ENCODE measurements around the gene CARMIL1. TPM values are rescaled to one million over a fixed set of nuclear protein-coding genes. Genes with fewer than 3 reads are reported as not detected.

The CARMIL1 gene
- total RNA-seq, 2 experiments from 2014 or later: 3.6 to 4.1 TPM

DNA sequence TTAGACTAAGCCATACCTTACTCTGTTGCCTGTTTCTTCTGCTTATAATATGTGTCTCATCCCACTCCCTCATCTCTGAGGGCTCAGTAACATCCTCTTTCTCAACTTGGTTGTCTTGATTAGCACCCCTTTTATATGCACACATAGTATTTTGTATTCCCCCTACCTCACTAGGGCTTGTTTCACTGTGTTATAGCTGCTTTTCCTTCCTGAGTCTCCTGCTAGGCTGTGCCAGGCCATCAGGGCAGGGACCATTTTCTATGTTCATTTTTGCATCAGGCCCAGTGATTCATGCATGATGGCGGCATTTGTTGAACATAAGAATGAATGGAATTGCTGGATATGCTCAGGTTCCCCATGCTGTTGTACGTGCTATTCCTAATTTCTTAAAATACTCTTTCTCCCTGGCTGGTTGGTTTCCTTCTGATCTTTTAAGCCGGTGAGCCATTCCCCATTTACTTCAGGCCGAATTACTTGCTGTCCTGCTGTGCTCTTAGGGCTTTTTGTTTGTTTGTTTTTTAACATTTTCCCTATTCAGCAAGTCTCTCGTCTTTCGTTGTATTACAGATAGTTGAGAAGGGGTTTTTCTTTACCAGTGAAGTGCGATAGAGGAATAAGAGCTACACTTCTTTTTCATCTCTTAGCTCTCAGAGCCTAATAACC, 183.2 kb downstream of the CARMIL1 start:
- Mint-ChIP-seq H3K27me3 (no peaks in the 10 kb centered on the region), H3K9me3 (no peaks in the 10 kb centered on the region), H3K4me3 (no peak overlapping the region), H3K4me1 (ENCODE audit: low read depth) (peaks cover 2% of the 10 kb centered on the region), H3K27ac (no peak overlapping the region), H3K36me3 (ENCODE audit: low read depth) (no peaks in the 10 kb centered on the region)
- ATAC-seq (no peak), DNase-seq (no peak)
- intact Hi-C loops (cut with micrococcal nuclease): no loop called here
- TF ChIP-seq, protein P1, sequence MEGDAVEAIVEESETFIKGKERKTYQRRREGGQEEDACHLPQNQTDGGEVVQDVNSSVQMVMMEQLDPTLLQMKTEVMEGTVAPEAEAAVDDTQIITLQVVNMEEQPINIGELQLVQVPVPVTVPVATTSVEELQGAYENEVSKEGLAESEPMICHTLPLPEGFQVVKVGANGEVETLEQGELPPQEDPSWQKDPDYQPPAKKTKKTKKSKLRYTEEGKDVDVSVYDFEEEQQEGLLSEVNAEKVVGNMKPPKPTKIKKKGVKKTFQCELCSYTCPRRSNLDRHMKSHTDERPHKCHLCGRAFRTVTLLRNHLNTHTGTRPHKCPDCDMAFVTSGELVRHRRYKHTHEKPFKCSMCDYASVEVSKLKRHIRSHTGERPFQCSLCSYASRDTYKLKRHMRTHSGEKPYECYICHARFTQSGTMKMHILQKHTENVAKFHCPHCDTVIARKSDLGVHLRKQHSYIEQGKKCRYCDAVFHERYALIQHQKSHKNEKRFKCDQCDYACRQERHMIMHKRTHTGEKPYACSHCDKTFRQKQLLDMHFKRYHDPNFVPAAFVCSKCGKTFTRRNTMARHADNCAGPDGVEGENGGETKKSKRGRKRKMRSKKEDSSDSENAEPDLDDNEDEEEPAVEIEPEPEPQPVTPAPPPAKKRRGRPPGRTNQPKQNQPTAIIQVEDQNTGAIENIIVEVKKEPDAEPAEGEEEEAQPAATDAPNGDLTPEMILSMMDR (IDR thresholded peaks at IDR 0.05): no peak
- ChIA-PET CTCF (interaction anchor here (1.4 kb wide), 1 partner anchor 28 kb away, joined by 5 read pairs; no protein-coding TSS in a partner anchor), POLR2A (no interaction called here)

DNA sequence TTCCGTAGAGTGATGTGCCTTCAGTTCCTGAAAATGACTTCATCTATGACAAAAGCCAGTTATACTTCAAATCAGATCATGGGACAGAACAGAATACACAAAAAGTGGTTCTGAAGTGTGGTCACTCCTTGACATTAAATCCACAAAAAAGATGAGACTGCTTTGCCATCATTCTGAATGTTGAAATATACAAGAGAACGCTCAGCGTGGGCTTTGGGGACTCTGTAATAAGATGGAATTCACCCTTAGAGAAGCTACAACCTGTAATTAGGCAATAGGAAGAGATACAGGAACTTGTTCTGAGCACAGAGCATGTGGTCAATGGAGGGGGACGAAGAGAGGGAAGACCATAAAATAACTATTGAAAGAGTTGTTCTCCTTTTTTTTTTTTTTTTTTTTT, 184.3 kb downstream of the CARMIL1 start:
- no peak overlapping the region for H3K27ac Mint-ChIP-seq
- ChIA-PET CTCF (no interaction called here), POLR2A (no interaction called here)
- intact Hi-C loops (cut with micrococcal nuclease): no loop called here
- DNase-seq: no peak
- no peaks in the 10 kb centered on the region for H3K27me3 Mint-ChIP-seq
- ATAC-seq: no peak
- no peaks in the 10 kb centered on the region for H3K36me3 Mint-ChIP-seq (ENCODE audit: low read depth)
- TF ChIP-seq, protein P1 (IDR thresholded peaks at IDR 0.05): no peak
- no peaks in the 10 kb centered on the region for H3K9me3 Mint-ChIP-seq
- no peaks in the 10 kb centered on the region for H3K4me1 Mint-ChIP-seq (ENCODE audit: low read depth)
- H3K4me3 Mint-ChIP-seq: no peak overlapping the region

DNA sequence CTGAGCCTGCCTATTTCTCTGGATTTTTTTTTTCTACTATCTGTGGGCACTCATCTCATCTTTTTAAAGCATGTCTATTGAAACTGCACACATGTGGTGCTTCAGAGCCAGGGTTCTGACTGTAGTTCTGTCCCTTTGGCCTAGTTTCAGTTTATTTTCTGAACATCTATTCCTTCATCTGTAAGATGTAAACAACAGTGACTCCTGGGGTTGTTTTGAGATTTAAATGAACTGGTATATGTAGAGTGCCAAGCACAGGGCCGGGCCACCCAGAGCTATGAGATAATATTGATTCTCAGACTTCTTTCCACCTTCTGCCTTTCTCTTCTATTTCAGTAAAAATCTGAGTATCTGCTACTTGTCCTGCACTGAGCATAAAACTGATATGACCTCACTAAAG, 185.1 kb downstream of the CARMIL1 start:
- DNase-seq: no peak
- ChIA-PET POLR2A (no interaction called here), CTCF (interaction anchor here (1.3 kb wide), 1 partner anchor 47 kb away, joined by 3 read pairs; no protein-coding TSS in a partner anchor)
- TF ChIP-seq, protein P1 (IDR thresholded peaks at IDR 0.05): no peak
- no peak overlapping the region for H3K4me3 Mint-ChIP-seq
- H3K27me3 Mint-ChIP-seq: no peaks in the 10 kb centered on the region
- H3K9me3 Mint-ChIP-seq: no peaks in the 10 kb centered on the region
- no peak for ATAC-seq
- no peaks in the 10 kb centered on the region for H3K36me3 Mint-ChIP-seq (ENCODE audit: low read depth)
- intact Hi-C loops (cut with micrococcal nuclease): no loop called here
- H3K4me1 Mint-ChIP-seq (ENCODE audit: low read depth): no peaks in the 10 kb centered on the region
- H3K27ac Mint-ChIP-seq: no peak overlapping the region

GRCh38 chr6:25465941-25466340, 186.8 kb downstream of the CARMIL1 start:
- ATAC-seq (no peak), DNase-seq (no peak)
- no peaks in the 10 kb centered on the region for H3K9me3 Mint-ChIP-seq
- TF ChIP-seq, protein P1 (IDR thresholded peaks at IDR 0.05): no peak
- ChIA-PET CTCF (interaction anchor here (0.9 kb wide), 1 partner anchor 200 kb away, joined by 4 read pairs; no protein-coding TSS in a partner anchor), POLR2A (no interaction called here)
- H3K4me1 Mint-ChIP-seq (ENCODE audit: low read depth): no peaks in the 10 kb centered on the region
- H3K27me3 Mint-ChIP-seq: no peaks in the 10 kb centered on the region
- H3K36me3 Mint-ChIP-seq (ENCODE audit: low read depth): no peaks in the 10 kb centered on the region
- H3K27ac Mint-ChIP-seq: no peak overlapping the region
- no peak overlapping the region for H3K4me3 Mint-ChIP-seq
- intact Hi-C loops (cut with micrococcal nuclease): no loop called here

- POLR2A ChIA-PET: no interaction called here
These were observed 189.7 kb downstream of the CARMIL1 start for GRCh38 chr6:25468881-25469280.

More at GRCh38 chr6:25468881-25469280, 189.7 kb downstream of the CARMIL1 start:
- ATAC-seq: no peak
- no peak overlapping the region for H3K4me3 Mint-ChIP-seq
- H3K27ac Mint-ChIP-seq: no peak overlapping the region
- CTCF ChIA-PET: interaction anchor here (0.7 to 2.3 kb wide), 4 partner anchors 13 to 203 kb away, joined by 3 to 6 read pairs (median 4); no protein-coding TSS in a partner anchor
- TF ChIP-seq, protein P1 (IDR thresholded peaks at IDR 0.05): no peak
- H3K27me3 Mint-ChIP-seq: no peaks in the 10 kb centered on the region
- H3K4me1 Mint-ChIP-seq (ENCODE audit: low read depth): no peaks in the 10 kb centered on the region
- no peaks in the 10 kb centered on the region for H3K9me3 Mint-ChIP-seq
- no peaks in the 10 kb centered on the region for H3K36me3 Mint-ChIP-seq (ENCODE audit: low read depth)
- DNase-seq: no peak
- intact Hi-C loops (cut with micrococcal nuclease): no loop called here

Data from activated CD8-positive, alpha-beta T cell treated with anti-CD3 and anti-CD28 coated beads for 36 hours (primary cell).